ENCODE data around the gene MRPS10.

Gene MRPS10

GRCh38 chr6:42217519-42218367 is at the start of gene MRPS10:
TSS of gene MRPS10 (minus strand) at chr6:42217861. CDS start at chr6:42217849, 12 bp downstream.
- peak; percentile 97 for DNase-seq (ENCODE audit: low read depth, low spot score)

GRCh38 chr6:42266538-42266937 is 48.9 kb upstream of the MRPS10 start:
- DNase-seq (ENCODE audit: low read depth, low spot score) = no peak

- no peak for DNase-seq (ENCODE audit: low read depth, low spot score)
Measured at GRCh38 chr6:42264852-42265390, 47.3 kb upstream of the MRPS10 start.

GRCh38 chr6:42264162-42264851 is 46.6 kb upstream of the MRPS10 start:
- DNase-seq (ENCODE audit: low read depth, low spot score) = no peak

- DNase-seq (ENCODE audit: low read depth, low spot score) = peak; percentile 78
Measured at GRCh38 chr6:42263165-42263728, 45.6 kb upstream of the MRPS10 start.

GRCh38 chr6:42260972-42261371 is 43.3 kb upstream of the MRPS10 start:
- peak; percentile 48 for DNase-seq (ENCODE audit: low read depth, low spot score)

- peak; percentile 54 for DNase-seq (ENCODE audit: low read depth, low spot score)
Measured at GRCh38 chr6:42260396-42260888, 42.8 kb upstream of the MRPS10 start.

GRCh38 chr6:42259841-42260395 is 42.3 kb upstream of the MRPS10 start:
- DNase-seq (ENCODE audit: low read depth, low spot score) = no peak

GRCh38 chr6:42259286-42259685 is 41.6 kb upstream of the MRPS10 start:
- no peak for DNase-seq (ENCODE audit: low read depth, low spot score)

- peak; percentile 27 for DNase-seq (ENCODE audit: low read depth, low spot score)
Measured at GRCh38 chr6:42257614-42258013, 40.0 kb upstream of the MRPS10 start.

- DNase-seq (ENCODE audit: low read depth, low spot score) = no peak
Measured at GRCh38 chr6:42257063-42257462, 39.4 kb upstream of the MRPS10 start.

- DNase-seq (ENCODE audit: low read depth, low spot score) = no peak
Measured at GRCh38 chr6:42255050-42255449, 37.4 kb upstream of the MRPS10 start.

- no peak for DNase-seq (ENCODE audit: low read depth, low spot score)
Measured at GRCh38 chr6:42254505-42254904, 36.8 kb upstream of the MRPS10 start.

GRCh38 chr6:42251911-42252637 is 34.4 kb upstream of the MRPS10 start:
- DNase-seq (ENCODE audit: low read depth, low spot score) = no peak

GRCh38 chr6:42251500-42251899 is 33.8 kb upstream of the MRPS10 start:
- no peak for DNase-seq (ENCODE audit: low read depth, low spot score)

- DNase-seq (ENCODE audit: low read depth, low spot score) = no peak
Measured at GRCh38 chr6:42250274-42250931, 32.7 kb upstream of the MRPS10 start.

- DNase-seq (ENCODE audit: low read depth, low spot score) = no peak
Measured at GRCh38 chr6:42249279-42249678, 31.6 kb upstream of the MRPS10 start.

- no peak for DNase-seq (ENCODE audit: low read depth, low spot score)
Measured at GRCh38 chr6:42243046-42243445, 25.4 kb upstream of the MRPS10 start.

- peak; percentile 75 for DNase-seq (ENCODE audit: low read depth, low spot score)
Measured at GRCh38 chr6:42241915-42242314, 24.3 kb upstream of the MRPS10 start.

- DNase-seq (ENCODE audit: low read depth, low spot score) = no peak
Measured at GRCh38 chr6:42239736-42240375, 22.2 kb upstream of the MRPS10 start.
